HPDE6-E6E7 (cell line): ENCODE measurements around the gene SPACA4.
A peak's percentile ranks its signal among the peaks of the same experiment; 100 is the strongest.
"Not testable (repeated sequence)": the region's sequence is repeated elsewhere in the genome, so short reads cannot be mapped to it uniquely, and the experiment has no call there.

ENCODE experiments used
- DNase-seq: peaks from one replicate; pipeline ENCODE4 v3.0.0; 2011; ENCODE audit warnings: missing footprints; ENCODE audit errors: extremely low spot score

Gene SPACA4

DNA sequence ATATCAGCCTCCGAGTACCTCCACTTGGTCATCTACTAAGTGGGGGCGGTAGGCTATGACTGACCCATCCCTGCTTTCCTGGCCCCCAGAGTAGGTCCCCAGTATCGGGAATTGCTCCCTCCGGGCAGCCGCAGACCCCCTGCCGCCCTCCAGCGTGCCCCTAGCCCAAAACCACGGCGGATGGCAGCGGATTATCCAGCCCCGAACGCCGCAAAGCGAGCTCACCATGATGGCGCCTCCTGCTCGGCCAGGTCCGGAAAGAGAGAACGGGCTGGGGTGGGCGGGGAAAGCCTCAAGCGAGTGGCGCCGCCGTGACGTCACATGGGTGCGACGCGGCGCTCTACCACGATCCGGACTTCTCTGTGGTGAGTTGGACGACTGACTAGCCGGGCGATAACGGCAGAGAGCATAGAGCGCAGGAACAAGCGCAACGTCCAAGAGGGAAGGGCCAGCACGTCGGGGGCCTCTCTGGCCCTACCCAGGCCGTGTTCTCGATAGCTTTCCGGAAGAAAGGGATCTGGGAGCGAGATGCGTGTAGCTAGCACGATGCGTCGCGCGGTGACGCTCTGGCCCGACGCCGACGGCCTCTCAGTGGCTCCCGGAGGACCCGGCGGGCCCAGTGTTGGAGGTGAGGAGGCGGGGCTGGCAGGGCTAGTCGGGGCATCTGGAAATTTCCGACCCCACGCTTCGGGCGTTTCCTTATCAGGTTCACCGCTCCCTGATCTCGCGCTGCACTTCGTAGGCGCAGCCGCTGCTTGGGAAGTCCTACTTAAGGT lies 12.6 kb downstream of the SPACA4 start, which contains the start of the genes RPL18 and SPHK2:
TSS of gene RPL18 (minus strand) at position 263 of the 776 bp plus-strand sequence. CDS start at position 228, 35 bp downstream.
TSS of gene SPHK2 (plus strand) at position 591 of the 776 bp plus-strand sequence. CDS start 1,009 bp downstream, outside the sequence.
- peak; percentile 95 for DNase-seq

DNA sequence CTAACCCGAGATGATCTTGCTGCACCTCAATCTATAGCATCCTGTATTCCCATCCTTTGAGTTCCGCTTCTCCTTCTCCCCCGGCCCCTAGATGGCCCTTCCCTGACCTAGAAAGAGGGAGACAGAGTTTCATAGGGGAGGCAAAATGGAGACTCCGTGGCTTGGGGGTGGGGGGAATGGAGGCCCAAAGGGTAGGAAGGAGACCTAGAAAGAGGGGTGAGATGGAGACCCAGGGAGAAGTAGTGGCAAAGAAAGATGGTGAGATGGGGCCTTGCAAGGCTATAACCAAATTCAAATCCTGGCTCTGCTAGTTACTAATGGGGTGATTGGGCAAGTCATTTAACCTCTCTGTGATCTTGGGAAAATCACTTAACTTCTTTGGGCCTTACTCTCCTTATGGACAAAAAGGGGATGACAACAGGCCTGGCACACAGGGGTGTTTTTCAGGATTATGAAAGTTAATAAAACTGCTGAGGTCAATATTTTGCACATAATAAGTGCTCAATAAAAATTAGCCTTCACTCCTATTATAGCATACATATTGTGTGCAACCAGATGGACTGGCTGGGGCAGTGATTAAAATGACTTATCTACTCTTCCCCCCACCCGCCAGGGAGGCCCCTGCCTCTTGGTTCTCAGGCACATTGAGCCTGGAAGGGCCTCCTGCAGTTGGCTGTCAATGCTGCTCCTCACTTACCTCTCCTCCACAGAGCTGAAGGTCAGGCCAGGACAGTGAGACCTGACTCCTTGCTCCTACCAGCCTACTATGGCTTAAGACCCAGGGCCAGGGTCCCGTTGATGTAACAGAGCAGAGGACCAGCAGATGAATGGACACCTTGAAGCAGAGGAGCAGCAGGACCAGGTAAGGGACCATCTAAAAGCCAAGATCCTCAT lies 13.4 kb downstream of the SPACA4 start:
- no peak for DNase-seq

DNA sequence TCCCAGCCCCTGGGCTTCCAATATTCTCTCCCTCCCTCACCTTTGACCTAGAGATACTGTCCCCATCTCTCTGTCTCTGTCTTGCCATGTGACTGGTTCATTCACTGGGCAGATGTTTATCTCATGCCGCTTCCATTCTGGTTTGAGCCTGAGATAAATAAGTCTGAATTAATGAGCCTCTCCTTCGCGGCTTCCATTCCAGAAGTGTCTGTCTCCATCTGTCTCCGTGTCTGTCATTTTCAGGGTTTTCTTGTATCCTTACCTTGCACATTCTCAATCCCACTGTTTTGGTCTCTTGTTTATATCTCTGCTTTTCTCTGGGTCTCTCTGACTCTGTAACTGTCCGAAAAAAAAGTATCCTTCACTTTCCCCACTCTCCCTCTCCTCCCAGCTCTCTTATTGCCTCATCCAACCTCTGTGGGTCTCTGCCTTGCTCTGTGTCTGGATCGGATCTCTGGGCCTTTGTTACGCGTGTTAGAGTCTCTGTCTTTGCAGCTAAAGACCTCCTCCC lies 17.1 kb downstream of the SPACA4 start:
- no peak for DNase-seq

DNA sequence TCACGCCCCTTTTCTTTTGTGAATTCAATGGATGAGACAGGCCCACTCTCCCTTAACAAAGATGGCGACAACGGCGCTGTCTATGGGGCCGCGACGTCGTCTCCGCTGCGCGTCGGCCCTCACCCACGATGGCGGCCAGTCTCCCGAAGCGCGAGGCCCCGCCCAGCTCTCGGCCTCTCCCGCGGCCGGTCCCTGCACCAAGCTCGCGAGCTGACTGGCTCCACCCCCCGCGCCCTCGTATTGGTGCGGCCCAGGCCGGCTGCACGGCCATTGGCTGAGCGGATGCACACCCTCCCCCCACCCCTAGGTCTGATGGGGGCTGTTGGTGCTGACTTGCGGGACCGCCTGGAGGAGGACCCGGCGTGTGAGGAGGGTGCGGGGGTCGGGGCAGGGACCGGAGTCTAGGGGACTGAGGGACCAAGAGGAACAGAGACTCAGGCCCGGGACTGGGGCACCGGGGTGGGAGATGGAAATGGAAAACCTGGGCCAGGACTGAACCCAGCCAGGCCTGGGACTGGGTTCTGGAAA lies 17.6 kb downstream of the SPACA4 start:
- DNase-seq: no peak

DNA sequence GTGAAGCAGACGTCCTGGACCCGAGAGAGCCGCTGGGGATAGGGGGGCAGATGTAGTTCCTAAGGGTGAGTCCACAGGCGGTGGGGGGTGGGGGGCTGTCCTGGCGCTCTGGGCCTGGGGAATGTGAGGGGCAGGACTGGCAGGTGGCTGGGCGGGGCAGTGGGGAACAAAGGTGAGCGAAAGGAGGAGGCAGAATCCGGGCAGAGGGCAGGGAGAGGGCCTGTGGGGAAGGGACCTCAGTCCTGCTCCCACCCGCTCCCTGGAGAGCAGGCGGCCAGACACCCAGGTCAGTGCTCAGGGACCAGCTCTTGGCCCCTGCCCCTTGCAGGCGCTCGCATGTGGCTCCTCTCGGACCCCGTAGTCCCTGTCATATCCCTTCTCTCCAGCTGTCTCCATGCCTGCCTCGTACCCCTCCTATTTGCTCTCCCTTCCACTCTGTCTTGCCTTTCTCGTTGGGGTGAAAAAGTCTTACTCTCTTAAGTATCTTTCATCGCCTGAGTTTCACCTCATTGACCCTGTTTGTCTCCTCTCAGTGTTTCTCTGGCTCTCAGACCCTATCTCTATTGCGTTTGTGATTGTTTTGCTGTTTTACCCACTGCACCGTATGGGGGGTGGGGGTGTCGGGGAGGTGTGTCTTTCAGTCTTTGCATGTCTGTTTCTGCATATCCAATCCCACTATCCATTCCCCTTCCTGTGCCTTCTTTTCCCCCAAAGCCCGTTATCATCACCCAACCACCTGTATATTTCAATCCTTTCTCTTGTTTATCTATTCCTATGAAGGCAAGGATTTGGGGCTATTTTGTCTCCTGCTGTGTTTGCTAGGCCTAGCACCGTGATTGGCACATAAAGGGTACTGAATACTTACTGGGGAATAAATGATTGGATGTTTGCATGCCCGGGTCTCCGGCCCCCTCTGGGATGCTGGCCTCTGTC lies 18.5 kb downstream of the SPACA4 start:
- DNase-seq: no peak

DNA sequence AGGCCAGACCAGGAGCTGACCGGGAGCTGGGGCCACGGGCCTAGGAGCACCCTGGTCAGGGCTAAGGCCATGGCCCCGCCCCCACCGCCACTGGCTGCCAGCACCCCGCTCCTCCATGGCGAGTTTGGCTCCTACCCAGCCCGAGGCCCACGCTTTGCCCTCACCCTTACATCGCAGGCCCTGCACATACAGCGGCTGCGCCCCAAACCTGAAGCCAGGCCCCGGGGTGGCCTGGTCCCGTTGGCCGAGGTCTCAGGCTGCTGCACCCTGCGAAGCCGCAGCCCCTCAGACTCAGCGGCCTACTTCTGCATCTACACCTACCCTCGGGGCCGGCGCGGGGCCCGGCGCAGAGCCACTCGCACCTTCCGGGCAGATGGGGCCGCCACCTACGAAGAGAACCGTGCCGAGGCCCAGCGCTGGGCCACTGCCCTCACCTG lies 19.4 kb downstream of the SPACA4 start:
- no peak for DNase-seq

DNA sequence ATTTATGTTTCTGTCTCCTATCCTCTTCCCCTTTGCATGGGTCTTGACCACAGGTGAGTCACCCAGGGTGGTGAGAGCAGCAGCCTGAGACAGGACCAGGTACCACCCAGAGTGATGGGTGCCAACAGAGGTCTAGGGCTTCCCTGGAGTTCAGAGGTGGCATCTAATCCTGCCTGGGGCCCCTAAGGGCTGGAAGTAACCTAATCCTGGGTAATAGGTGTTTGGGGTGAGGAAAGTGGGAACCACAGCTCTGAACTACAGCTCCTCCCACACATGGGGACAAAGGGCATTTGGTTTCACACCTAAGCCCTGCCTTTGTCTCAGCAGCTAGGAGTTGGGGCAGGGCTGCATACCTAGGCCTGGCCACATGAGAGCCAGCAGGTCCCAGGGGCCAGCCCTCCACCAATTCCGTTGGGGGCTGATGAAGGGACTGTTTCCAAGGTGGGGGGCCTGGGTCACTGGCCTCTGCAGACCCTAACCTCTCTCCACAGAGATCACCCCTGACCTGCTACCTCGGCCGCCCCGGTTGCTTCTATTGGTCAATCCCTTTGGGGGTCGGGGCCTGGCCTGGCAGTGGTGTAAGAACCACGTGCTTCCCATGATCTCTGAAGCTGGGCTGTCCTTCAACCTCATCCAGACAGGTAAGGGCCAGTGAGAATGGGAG lies 20.8 kb downstream of the SPACA4 start:
- no peak for DNase-seq

DNA sequence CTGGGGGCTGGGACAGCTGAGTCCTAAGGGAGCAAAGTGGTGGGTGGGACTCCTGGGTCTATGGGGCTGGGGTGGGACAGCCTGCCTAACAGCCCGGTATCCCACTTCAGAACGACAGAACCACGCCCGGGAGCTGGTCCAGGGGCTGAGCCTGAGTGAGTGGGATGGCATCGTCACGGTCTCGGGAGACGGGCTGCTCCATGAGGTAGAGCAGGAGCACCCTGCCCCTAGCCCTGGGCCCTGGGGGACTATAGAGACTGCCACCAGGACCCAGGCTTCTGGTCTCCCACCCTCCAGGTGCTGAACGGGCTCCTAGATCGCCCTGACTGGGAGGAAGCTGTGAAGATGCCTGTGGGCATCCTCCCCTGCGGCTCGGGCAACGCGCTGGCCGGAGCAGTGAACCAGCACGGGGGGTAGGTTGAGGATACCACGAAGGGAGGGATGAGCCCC lies 21.3 kb downstream of the SPACA4 start:
- no peak for DNase-seq

DNA sequence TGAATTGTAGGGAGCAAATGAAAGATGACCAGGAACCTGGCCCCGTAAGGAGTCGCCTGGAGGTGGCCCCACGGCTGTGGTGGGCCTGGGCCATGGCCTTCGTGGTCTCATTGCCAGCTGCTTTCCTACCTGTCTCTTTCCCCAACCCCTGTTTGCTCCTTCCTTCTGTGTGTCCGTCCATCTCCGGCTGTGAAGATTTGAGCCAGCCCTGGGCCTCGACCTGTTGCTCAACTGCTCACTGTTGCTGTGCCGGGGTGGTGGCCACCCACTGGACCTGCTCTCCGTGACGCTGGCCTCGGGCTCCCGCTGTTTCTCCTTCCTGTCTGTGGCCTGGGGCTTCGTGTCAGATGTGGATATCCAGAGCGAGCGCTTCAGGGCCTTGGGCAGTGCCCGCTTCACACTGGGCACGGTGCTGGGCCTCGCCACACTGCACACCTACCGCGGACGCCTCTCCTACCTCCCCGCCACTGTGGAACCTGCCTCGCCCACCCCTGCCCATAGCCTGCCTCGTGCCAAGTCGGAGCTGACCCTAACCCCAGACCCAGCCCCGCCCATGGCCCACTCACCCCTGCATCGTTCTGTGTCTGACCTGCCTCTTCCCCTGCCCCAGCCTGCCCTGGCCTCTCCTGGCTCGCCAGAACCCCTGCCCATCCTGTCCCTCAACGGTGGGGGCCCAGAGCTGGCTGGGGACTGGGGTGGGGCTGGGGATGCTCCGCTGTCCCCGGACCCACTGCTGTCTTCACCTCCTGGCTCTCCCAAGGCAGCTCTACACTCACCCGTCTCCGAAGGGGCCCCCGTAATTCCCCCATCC lies 22.1 kb downstream of the SPACA4 start:
- DNase-seq: no peak

DNA sequence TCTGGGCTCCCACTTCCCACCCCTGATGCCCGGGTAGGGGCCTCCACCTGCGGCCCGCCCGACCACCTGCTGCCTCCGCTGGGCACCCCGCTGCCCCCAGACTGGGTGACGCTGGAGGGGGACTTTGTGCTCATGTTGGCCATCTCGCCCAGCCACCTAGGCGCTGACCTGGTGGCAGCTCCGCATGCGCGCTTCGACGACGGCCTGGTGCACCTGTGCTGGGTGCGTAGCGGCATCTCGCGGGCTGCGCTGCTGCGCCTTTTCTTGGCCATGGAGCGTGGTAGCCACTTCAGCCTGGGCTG lies 22.7 kb downstream of the SPACA4 start:
- no peak for DNase-seq

DNA sequence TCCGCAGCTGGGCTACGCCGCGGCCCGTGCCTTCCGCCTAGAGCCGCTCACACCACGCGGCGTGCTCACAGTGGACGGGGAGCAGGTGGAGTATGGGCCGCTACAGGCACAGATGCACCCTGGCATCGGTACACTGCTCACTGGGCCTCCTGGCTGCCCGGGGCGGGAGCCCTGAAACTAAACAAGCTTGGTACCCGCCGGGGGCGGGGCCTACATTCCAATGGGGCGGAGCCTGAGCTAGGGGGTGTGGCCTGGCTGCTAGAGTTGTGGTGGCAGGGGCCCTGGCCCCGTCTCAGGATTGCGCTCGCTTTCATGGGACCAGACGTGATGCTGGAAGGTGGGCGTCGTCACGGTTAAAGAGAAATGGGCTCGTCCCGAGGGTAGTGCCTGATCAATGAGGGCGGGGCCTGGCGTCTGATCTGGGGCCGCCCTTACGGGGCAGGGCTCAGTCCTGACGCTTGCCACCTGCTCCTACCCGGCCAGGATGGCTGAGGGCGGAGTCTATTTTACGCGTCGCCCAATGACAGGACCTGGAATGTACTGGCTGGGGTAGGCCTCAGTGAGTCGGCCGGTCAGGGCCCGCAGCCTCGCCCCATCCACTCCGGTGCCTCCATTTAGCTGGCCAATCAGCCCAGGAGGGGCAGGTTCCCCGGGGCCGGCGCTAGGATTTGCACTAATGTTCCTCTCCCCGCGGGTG lies 23.2 kb downstream of the SPACA4 start:
- DNase-seq: no peak

DNA sequence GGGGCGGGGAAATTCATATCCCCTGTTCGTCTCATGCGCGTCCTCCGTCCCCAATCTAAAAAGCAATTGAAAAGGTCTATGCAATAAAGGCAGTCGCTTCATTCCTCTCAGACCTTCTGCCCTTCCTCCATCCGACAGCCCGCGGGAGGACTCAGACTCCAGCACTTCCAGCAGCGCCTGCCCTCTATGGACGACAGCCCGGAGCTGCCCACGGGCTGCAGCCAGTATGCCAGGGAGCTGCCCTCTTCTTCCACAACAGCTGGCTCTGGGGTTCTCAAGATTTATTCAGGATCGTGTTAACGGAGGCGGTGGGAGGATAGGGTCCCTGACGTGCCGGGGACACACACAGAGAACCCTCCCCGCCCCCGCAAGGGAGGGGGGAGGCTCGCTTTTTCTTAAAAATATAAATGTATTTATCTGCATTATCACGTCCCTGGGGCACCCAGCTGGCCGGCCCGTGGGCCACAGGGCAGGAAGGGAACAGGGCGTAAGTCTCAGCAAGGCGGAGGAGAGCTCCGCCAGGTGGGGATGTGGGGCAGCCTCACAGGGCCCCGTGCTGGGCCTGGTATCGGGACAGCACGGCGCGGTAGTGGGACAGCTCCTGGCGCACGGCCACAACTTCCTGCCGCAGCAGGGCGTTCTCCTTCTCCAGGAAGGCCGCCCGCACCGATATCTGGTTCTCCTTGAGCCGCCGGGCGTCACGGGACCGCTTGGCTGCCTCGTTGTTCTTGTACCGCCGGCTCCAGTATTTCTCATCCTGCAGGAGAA lies 23.9 kb downstream of the SPACA4 start:
- DNase-seq: no peak

DNA sequence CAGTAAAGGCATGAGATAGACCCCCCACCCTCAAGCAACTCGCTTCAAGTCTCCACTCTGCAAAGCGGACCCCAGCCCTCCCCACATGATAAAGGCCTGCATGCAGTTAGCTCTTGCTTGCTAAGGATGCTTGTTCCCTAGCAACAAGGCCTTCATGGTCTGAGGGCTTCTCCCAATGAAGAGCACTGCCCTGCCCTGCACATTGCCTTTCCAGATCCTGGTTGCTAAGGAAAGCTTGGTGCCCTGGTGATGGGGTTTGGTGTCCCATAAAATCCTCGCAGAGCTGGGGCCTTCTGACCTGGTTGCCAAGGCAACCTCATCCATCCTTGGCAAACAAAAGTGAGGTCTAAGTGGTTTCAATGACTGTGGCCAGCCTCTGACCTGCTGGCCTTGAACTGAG lies 24.7 kb downstream of the SPACA4 start:
- DNase-seq: no peak

DNA sequence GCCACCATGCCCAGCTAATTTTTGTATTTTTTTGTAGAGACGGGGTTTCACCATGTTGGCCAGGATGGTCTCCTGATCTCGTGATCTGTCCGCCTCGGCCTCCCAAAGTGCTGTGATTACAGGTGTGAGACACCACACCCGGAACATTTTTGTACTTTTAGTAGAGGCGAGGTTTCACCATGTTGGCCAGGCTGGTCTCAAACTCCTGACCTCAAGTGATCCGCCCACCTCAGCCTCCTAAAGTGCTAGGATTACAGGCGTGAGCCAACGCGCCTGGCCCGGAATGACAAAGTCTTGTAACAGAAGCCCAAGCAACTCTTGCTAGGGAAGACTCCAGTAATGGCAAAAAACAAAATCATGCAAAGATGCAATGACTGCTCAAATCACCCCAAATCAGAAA lies 25.7 kb downstream of the SPACA4 start:
- DNase-seq: not testable (repeated sequence)

DNA sequence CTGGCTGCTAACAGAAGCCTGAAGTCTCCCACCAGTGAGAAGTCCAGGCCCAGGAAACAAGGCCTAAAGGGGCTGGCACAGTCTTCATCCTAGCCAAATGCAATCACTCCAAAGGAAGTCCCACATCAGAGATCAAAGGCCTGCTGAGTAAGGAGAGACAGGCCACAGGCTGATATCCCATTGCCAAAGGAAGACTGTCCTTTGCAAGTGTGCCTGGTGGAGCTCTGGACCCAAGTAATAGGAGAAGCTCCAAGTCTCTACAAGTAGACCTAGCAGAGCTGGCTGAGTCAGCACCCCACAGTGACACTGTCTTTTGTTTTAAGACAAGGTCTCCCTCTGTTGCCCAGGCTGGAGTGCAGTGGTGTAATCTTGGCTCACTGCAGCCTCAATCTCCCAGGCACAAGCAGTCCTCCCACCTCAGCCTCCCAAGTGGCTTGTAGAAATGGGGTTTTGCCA lies 26.2 kb downstream of the SPACA4 start:
- DNase-seq: no peak

DNA sequence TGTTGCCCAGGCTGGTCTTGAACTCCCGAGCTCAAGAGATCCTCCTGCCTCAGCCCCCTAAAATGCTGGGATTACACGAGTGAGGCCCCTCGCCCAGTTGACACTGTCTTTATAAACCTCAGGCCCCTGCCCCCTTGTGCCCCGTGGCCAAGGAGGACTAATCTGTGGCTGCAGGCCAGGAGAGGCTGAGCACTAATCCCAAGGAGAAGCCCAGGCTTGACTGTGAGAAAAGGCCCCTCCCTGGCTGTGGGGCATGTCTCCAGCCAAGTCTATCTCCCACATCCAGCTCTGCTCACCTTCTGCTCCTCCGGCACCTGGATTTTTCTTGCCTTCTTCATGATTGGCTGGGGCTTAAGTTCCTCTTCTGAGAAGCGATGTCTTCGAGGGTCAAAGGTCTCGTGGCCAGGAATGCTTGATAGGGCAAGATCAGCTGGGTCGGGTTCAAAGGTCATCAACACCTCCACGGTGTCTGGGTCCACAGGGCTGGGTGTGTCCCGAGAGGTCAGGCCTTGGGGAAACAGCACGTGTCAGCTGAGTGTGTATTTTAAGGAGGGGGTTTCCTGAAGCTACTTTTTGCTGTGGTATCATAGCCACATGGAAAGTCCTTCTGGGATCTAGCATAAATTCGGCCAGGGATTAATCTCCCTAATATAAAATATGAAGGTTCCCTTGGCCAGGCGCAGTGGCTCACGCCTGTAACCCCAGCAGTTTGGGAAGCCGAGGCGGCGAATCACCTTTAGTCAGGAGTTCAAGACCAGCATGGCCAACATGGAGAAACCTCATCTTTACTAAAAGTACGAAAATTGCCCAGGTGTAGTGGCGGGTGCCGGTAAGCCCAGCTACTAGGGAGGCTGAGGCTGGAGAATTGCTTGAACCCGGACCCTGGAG lies 26.9 kb downstream of the SPACA4 start:
- DNase-seq: no peak

DNA sequence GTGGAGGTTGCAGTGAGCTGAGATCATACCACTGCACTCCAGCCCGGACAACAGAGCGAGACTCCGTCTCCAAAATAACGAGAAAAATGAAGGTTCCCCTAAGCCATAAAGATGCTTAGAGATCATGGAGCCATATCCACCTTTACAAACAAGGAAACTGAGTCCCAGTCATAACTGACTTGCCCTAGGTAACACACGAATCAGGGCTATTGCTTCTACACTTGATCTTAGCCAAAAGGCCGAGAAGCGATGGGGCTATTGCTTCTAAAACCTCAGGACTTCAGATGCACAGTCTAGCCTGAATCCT lies 27.4 kb downstream of the SPACA4 start:
- DNase-seq: no peak
